NCI-H2081 treated with DMSO at 0.1 percent for 48 hours (cell line): ENCODE results near the gene CCDC92.

Experiments used
- DNase-seq: peaks from one replicate; lab custom pipeline; 2025; lab: John Stamatoyannopoulos, UW

Gene CCDC92

GRCh38 chr12:123973552-123974341 lies 1.1 kb upstream of the CCDC92 start:
- DNase-seq: no peak

- DNase-seq: no peak
These were observed 718 bp downstream of the CCDC92 start for GRCh38 chr12:123971770-123972456.

GRCh38 chr12:123971449-123971769 lies 1.2 kb downstream of the CCDC92 start:
- no peak for DNase-seq

GRCh38 chr12:123967121-123967586 lies 5.5 kb downstream of the CCDC92 start:
- DNase-seq: no peak

- no peak for DNase-seq
These were observed 6.0 kb downstream of the CCDC92 start for GRCh38 chr12:123966596-123966995.

- DNase-seq: no peak
These were observed 7.2 kb downstream of the CCDC92 start for GRCh38 chr12:123965382-123965781.

- no peak for DNase-seq
These were observed 8.8 kb downstream of the CCDC92 start for GRCh38 chr12:123963821-123964220.

- DNase-seq: no peak
These were observed 10.1 kb downstream of the CCDC92 start for GRCh38 chr12:123962513-123962912.

- DNase-seq: no peak
These were observed 10.9 kb downstream of the CCDC92 start for GRCh38 chr12:123961585-123962345.

- no peak for DNase-seq
These were observed 11.8 kb downstream of the CCDC92 start for GRCh38 chr12:123960856-123961255.

GRCh38 chr12:123960029-123960735 lies 12.4 kb downstream of the CCDC92 start:
- no peak for DNase-seq

- no peak for DNase-seq
These were observed 13.8 kb downstream of the CCDC92 start for GRCh38 chr12:123958876-123959275.

- no peak for DNase-seq
These were observed 14.2 kb downstream of the CCDC92 start for GRCh38 chr12:123958462-123958861.

GRCh38 chr12:123957196-123957595 lies 15.4 kb downstream of the CCDC92 start:
- no peak for DNase-seq

- DNase-seq: no peak
These were observed 16.4 kb downstream of the CCDC92 start for GRCh38 chr12:123956249-123956648.

GRCh38 chr12:123954647-123955350 lies 17.8 kb downstream of the CCDC92 start:
- no peak for DNase-seq

- DNase-seq: no peak
These were observed 20.6 kb downstream of the CCDC92 start for GRCh38 chr12:123952037-123952436.

GRCh38 chr12:123951467-123951866 lies 21.2 kb downstream of the CCDC92 start:
- DNase-seq: no peak

- DNase-seq: no peak
These were observed 21.9 kb downstream of the CCDC92 start for GRCh38 chr12:123950476-123951349.

GRCh38 chr12:123949770-123950165 lies 22.9 kb downstream of the CCDC92 start:
- no peak for DNase-seq
